AG09309 (cell line): ENCODE data around the gene VIL1.

Experiments used
- DNase-seq: peaks from one replicate; pipeline ENCODE4 v3.0.0-alpha.2; 2010; ENCODE audit warnings: low read depth
- H3K4me3 ChIP-seq: 2 replicates; pipeline ENCODE4 v1.5.1; 2011; ENCODE audit warnings: mild to moderate bottlenecking, low read depth, low read length, moderate library complexity; ENCODE audit not compliant: control insufficient read depth
- TF ChIP-seq, protein P1 (sequence below): IDR thresholded peaks from 2 replicates; pipeline ENCODE4 v1.5.1; 2011; ENCODE audit warnings: mild to moderate bottlenecking, low read depth, low read length, inconsistent platforms; ENCODE audit not compliant: insufficient read depth, control insufficient read depth; ENCODE audit errors: missing control alignments

Gene VIL1

DNA sequence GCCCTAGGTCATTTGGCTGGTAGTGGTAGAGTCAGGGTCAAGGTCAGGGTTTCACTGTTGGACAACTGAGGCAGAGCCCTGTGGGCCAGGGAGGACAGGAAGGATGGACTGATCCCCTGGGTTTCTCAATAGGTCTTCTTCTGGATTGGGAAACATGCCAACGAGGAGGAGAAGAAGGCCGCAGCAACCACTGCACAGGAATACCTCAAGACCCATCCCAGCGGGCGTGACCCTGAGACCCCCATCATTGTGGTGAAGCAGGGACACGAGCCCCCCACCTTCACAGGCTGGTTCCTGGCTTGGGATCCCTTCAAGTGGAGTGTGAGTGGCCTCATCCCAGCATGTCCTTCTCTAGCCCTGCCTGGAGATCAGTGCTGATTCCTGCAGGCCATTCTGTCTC lies 18.1 kb downstream of the VIL1 start:
- H3K4me3 ChIP-seq: no peak overlapping the region
- TF ChIP-seq, protein P1, sequence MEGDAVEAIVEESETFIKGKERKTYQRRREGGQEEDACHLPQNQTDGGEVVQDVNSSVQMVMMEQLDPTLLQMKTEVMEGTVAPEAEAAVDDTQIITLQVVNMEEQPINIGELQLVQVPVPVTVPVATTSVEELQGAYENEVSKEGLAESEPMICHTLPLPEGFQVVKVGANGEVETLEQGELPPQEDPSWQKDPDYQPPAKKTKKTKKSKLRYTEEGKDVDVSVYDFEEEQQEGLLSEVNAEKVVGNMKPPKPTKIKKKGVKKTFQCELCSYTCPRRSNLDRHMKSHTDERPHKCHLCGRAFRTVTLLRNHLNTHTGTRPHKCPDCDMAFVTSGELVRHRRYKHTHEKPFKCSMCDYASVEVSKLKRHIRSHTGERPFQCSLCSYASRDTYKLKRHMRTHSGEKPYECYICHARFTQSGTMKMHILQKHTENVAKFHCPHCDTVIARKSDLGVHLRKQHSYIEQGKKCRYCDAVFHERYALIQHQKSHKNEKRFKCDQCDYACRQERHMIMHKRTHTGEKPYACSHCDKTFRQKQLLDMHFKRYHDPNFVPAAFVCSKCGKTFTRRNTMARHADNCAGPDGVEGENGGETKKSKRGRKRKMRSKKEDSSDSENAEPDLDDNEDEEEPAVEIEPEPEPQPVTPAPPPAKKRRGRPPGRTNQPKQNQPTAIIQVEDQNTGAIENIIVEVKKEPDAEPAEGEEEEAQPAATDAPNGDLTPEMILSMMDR: no peak
- no peak for DNase-seq

DNA sequence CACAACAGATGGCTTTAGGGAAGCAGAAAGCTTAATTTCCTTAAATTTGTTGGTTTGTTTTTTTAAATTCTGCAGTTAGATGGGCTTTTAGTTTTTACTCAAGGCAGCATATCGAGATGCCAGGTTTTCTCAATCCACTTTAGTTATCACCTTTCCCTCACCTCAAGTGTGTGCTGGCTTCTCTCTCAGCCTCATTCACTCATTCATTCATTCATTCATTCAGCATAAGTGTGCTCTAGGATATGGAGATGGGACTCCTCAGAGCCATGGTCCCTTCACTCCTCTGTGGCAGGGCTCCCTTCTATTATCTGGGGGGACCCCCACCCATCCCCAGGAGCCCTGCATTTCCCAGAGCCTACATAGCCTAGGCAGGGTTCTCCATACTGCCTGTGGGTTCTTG lies 19.0 kb downstream of the VIL1 start:
- TF ChIP-seq, protein P1: no peak
- H3K4me3 ChIP-seq: no peak overlapping the region
- no peak for DNase-seq

DNA sequence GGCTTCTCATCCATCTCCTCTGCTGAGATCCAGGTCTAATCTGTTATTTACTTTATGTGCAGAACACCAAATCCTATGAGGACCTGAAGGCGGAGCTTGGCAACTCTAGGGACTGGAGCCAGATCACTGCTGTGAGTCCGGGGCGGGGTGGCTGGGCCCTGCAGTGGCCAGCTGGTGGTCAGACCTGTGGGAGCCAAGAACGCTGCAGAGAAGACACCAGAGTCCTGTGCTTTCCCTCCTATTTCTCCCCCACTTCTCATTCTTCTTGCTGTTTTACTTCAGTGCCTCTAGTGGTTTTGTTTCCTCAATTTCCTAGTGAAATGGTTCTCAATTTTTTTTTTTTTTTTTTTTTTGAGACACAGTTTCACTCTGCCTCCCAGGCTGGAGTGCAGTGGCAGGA lies 19.7 kb downstream of the VIL1 start:
- TF ChIP-seq, protein P1: no peak
- H3K4me3 ChIP-seq: no peak overlapping the region
- no peak for DNase-seq

DNA sequence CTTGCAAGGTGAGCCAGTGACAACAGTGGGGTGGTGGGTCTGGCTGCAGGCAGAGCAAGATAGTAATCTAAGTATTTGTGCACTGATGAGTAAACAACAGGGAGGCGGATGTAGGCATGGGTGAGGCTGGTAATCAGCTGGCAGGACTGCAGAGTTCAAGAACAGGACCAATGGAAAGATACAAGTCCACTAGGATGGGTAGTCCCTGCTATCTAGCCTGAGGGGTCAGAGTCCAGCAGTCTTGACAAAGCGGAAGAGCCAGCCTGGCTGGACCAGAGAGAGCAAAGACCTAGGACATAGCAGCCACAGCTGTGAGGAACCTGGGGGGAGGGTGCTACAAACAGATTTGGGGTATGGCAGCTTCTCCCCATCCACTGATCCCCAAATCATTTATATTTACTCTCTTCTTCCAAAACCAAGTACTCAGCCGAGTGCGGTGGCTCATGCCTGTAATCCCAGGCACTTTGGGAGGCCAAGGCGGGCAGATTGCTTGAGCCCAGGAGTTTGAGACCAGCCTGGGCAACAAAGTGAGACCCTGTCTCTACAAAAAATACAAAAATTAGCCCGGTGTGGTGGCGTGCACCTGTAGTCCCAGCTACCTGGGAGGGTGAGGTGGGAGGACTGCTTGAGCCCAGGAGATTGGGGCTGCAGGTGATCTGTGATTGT lies 25.9 kb downstream of the VIL1 start:
- no peak overlapping the region for H3K4me3 ChIP-seq
- TF ChIP-seq, protein P1: no peak
- DNase-seq: no peak

DNA sequence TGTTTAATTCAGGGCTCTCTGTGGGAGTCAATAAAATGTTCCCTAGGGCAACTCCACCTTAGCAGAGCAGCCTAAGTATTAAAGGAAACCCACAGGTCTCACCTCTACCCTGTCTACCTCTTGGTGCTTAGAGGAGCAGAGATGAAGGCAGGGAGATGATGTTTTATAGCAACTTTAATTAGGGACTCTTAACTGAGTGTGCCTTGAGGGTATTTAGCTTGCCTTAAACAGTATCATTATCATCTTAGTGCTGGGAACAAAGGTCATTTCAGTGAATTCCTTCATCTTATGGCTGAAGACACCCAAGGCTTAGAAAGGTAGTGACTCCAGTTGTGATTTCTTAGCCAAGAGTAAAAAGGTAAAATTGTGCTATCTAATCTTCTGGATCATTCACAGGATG lies 26.7 kb downstream of the VIL1 start:
- TF ChIP-seq, protein P1: no peak
- no peak for DNase-seq
- no peak overlapping the region for H3K4me3 ChIP-seq

DNA sequence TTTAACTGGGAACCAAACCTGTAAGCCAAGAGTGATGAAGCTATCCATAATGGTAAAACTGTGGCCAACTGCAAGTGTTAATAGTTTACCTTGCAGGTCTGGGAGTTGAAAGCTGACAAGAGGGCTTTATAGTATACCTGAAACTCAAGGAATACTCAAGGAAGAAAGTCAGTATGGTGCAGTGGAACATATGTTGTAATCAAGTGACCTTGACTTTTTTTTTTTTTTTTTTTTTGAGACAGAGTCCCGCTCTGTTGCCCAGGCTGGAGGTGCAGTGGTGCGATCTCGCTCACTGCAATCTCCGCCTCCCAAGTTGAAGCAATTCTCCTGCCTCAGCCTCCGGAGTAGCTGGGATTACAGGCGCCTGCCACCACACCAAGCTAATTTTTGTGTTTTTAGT lies 27.6 kb downstream of the VIL1 start:
- TF ChIP-seq, protein P1: no peak
- DNase-seq: no peak
- H3K4me3 ChIP-seq: no peak overlapping the region
